ENCODE measurements around the gene SSNA1. TPM values are rescaled to one million over a fixed set of nuclear protein-coding genes. Genes with fewer than 3 reads are reported as not detected.

Gene SSNA1
- total RNA-seq, 4 donors from 2014 or later = 93.5 to 104 (median 99.8) TPM

GRCh38 chr9:137171149-137171900, 17.2 kb upstream of the SSNA1 start:
- peaks cover 10 to 41% (median 34%) of the 10 kb centered on the region in 4 donors for H3K4me1 ChIP-seq
- TF ChIP-seq POLR2AphosphoS5 (IDR thresholded peaks at IDR 0.05) (no peak), POLR2A (IDR thresholded peaks at IDR 0.05) (no peak), EP300 (IDR thresholded peaks at IDR 0.05; ENCODE audit: low read depth) (no peak)
- TF ChIP-seq, protein P1, sequence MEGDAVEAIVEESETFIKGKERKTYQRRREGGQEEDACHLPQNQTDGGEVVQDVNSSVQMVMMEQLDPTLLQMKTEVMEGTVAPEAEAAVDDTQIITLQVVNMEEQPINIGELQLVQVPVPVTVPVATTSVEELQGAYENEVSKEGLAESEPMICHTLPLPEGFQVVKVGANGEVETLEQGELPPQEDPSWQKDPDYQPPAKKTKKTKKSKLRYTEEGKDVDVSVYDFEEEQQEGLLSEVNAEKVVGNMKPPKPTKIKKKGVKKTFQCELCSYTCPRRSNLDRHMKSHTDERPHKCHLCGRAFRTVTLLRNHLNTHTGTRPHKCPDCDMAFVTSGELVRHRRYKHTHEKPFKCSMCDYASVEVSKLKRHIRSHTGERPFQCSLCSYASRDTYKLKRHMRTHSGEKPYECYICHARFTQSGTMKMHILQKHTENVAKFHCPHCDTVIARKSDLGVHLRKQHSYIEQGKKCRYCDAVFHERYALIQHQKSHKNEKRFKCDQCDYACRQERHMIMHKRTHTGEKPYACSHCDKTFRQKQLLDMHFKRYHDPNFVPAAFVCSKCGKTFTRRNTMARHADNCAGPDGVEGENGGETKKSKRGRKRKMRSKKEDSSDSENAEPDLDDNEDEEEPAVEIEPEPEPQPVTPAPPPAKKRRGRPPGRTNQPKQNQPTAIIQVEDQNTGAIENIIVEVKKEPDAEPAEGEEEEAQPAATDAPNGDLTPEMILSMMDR (IDR thresholded peaks at IDR 0.05) = no peak
- no peaks in the 10 kb centered on the region for H3K9me3 ChIP-seq
- in situ Hi-C loops (cut with MboI; ENCODE audit: low pct_ligation_motif_present in 1 of 4, low pct_unique_long_range_greater_than_20kb in 1 of 4, low sequenced_read_pairs in 3 of 4) = no loop called here
- H3K36me3 ChIP-seq = no peaks in the 10 kb centered on the region
- DNase-seq = no peak
- H3K27me3 ChIP-seq = peaks cover 86% of the 10 kb centered on the region
- intact Hi-C loops (cut with DNase I; ENCODE audit: low total_unique reads) = no loop called here
- 84% methylated on average over 21 of the region's 22 CpGs; no CpG with 5 or more reads in 1 of the 2 donors for WGBS, 2 donors (ENCODE audit: low coverage in 1 of 2)
- H3K4me3 ChIP-seq = no peak overlapping the region
- peak overlapping the region in 2 of 4 donors; percentile 3 to 49 for H3K27ac ChIP-seq

DNA sequence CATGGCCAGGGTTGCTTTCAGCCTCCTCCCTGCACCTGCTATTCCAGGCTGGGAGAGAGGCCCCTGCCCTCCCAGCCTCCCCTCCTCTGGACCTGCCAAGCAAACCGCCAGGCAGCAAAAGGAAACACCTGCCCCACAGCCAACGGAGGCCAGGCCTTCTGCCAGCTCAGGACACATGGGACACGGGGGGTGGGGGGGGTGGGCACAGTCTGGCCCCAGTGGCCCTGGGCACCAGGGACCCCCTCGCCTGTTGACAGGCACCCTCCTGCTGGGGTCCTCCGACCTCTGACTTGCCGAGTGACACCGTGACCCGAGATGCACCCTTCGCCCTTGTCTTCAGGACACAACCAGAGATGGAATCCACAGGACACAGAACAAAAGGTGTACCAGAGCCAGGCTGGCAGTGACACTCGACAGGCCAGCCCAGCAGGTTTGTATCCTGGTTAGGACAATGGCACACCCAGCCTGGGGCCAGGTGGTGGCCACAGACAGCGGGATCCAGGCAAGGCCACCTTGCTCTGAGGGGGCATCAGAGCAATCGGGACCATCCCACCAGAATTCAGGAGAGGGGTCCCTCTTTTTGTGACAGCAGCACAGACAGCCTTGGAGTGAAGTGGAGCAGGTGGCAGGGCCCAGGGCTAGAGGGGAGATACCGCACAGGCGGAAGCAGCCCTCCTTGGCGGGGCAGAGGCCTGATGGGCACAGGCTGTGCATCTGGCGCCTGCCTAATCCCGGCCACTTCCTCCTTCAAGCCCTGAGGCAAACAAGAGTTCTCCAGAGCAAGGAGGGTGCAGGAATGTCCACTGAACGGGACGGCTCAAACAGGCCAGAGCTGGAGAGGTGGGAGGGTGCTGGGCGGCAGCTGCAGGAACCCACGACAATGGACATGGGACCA, 15.3 kb upstream of the SSNA1 start:
- in situ Hi-C loops (cut with MboI; ENCODE audit: low pct_ligation_motif_present in 1 of 4, low pct_unique_long_range_greater_than_20kb in 1 of 4, low sequenced_read_pairs in 3 of 4) = no loop called here
- H3K9me3 ChIP-seq = no peaks in the 10 kb centered on the region
- peak overlapping the region; percentile 26 to 49 (median 40) for H3K27ac ChIP-seq
- peaks cover 5 to 35% (median 24%) of the 10 kb centered on the region in 4 donors for H3K4me1 ChIP-seq
- peaks cover 68% of the 10 kb centered on the region for H3K27me3 ChIP-seq
- 44% methylated on average over 12 of the region's 21 CpGs; no CpG with 5 or more reads in 1 of the 2 donors for WGBS, 2 donors (ENCODE audit: low coverage in 1 of 2)
- H3K4me3 ChIP-seq = no peak overlapping the region
- no peaks in the 10 kb centered on the region for H3K36me3 ChIP-seq
- intact Hi-C loops (cut with DNase I; ENCODE audit: low total_unique reads) = no loop called here
- TF ChIP-seq EP300 (IDR thresholded peaks at IDR 0.05; ENCODE audit: low read depth) (no peak), POLR2AphosphoS5 (IDR thresholded peaks at IDR 0.05) (peak in 1 of 3 donors; percentile 18)
- DNase-seq = no peak

DNA sequence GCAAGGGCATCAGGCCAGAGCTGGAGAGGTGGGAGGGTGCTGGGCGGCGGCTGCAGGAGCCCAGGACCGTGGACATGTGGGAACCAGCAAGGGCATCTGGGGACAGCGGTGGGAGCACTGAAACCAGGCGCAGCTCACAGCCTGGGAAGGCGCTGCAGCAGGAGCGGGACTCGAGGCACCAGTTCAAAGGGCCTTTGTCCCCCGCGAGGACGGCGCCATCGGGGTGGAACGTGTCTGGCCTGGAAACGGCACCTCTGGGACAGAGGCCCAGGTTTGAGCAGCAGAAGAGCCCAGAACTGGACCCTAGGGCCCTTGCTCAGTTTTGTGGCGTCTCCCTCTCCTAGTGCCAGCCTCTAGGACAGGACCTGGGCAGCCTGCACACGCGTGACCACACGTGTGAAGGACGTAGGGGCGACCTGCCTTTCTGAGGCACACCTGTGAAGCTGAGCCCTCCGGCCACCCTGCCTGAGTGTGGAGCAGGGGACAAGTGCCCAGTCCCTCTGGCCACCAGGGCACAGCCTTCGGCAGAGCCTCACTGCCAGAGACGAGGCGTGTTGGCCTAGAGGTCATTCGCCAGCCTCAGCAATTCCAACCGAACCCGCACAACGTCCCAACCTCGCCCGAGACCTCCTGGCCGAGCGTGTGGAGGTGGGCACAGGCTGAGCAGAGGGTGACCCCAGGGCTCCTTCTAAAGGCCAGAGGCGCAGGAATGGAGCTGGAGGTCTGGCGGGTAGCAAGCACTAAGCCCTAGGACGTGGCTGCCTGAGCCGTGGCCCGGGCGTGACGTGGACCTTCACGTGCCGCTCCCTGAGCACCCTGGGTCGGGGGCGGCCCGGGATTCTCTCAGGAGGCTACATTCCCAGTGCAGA, 14.4 kb upstream of the SSNA1 start:
- H3K27me3 ChIP-seq = peaks cover 59% of the 10 kb centered on the region
- H3K9me3 ChIP-seq = no peaks in the 10 kb centered on the region
- H3K36me3 ChIP-seq = peaks cover 0 to 5% (median 0%) of the 10 kb centered on the region in 4 donors
- no peak for DNase-seq
- peak overlapping the region in 2 of 4 donors; percentile 23 to 49 for H3K27ac ChIP-seq
- intact Hi-C loops (cut with DNase I; ENCODE audit: low total_unique reads) = no loop called here
- H3K4me1 ChIP-seq = peaks cover 0 to 26% (median 15%) of the 10 kb centered on the region in 4 donors
- TF ChIP-seq POLR2A (IDR thresholded peaks at IDR 0.05) (no peak), EP300 (IDR thresholded peaks at IDR 0.05; ENCODE audit: low read depth) (no peak), POLR2AphosphoS5 (IDR thresholded peaks at IDR 0.05) (no peak)
- TF ChIP-seq, protein P1 (IDR thresholded peaks at IDR 0.05) = no peak
- H3K4me3 ChIP-seq = no peak overlapping the region
- WGBS, 2 donors (ENCODE audit: low coverage in 1 of 2) = 82% methylated on average over 41 of the region's 45 CpGs; no CpG with 5 or more reads in 1 of the 2 donors
- in situ Hi-C loops (cut with MboI; ENCODE audit: low pct_ligation_motif_present in 1 of 4, low pct_unique_long_range_greater_than_20kb in 1 of 4, low sequenced_read_pairs in 3 of 4) = no loop called here

DNA sequence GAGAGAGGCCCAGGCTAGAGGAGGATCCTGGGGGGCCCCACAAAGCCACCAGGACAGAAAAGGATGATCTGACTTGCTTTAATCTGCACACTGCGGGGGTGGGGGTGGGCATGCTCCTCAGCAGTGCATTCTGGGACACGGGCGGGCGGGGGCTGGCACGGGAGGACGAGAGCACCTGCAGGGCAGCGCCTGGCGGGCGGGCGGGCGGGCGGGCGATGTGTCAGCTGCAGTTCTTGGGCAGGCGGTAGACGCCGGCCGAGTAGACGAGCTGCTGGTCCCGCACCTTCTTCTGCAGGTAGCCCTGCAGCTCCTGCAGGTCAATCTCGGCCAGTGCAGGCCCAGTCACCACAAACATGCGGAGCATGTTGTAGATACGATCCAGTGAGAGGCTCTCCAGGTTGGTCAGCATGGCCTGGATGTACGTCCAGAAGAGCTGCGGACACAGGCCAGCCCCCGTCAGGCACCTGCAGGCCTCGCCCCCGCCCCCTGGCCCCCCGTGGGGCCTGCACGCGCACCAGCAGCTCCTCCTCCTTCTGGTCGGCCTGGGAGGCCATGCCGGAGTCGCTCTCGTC, 13.7 kb upstream of the SSNA1 start:
- peak overlapping the region in 1 of 4 donors; percentile 49 for H3K27ac ChIP-seq
- in situ Hi-C loops (cut with MboI; ENCODE audit: low pct_ligation_motif_present in 1 of 4, low pct_unique_long_range_greater_than_20kb in 1 of 4, low sequenced_read_pairs in 3 of 4) = no loop called here
- TF ChIP-seq, protein P1 (IDR thresholded peaks at IDR 0.05) = no peak
- TF ChIP-seq POLR2A (IDR thresholded peaks at IDR 0.05) = no peak
- no peak for TF ChIP-seq POLR2AphosphoS5 (IDR thresholded peaks at IDR 0.05)
- no peak for TF ChIP-seq EP300 (IDR thresholded peaks at IDR 0.05; ENCODE audit: low read depth)
- H3K9me3 ChIP-seq = no peaks in the 10 kb centered on the region
- peaks cover 51% of the 10 kb centered on the region for H3K27me3 ChIP-seq
- peaks cover 0 to 19% (median 8%) of the 10 kb centered on the region in 4 donors for H3K4me1 ChIP-seq
- 30% methylated on average over 13 of the region's 34 CpGs; no CpG with 5 or more reads in 1 of the 2 donors for WGBS, 2 donors (ENCODE audit: low coverage in 1 of 2)
- intact Hi-C loops (cut with DNase I; ENCODE audit: low total_unique reads) = no loop called here
- H3K36me3 ChIP-seq = peaks cover 0 to 5% (median 2%) of the 10 kb centered on the region in 4 donors
- no peak overlapping the region for H3K4me3 ChIP-seq
- DNase-seq = no peak
